ENCODE results near the gene HAUS1.

- TF ChIP-seq AFF4 (CRISPR knock-in tag; IDR thresholded peaks at IDR 0.05; ENCODE audit: borderline replicate concordance) (no peak), CTCF (IDR thresholded peaks at IDR 0.05) (no peak)
These were observed 30.9 kb downstream of the HAUS1 start for GRCh38 chr18:46134920-46135675.

All from WTC11 (cell line).